NCI-H69 (cell line): ENCODE measurements around the gene MICALL1.
A peak's percentile ranks its signal among the peaks of the same experiment; 100 is the strongest.
"Not testable (repeated sequence)": the region's sequence is repeated elsewhere in the genome, so short reads cannot be mapped to it uniquely, and the experiment has no call there.

Experiments used
- DNase-seq: peaks from one replicate; lab custom pipeline; 2025; lab: John Stamatoyannopoulos, UW

The MICALL1 gene

GRCh38 chr22:37959231-37959825 is 53.2 kb downstream of the MICALL1 start:
- no peak for DNase-seq

- no peak for DNase-seq
These were observed 55.0 kb downstream of the MICALL1 start for GRCh38 chr22:37961062-37961461.

GRCh38 chr22:37965940-37966664 is 60.0 kb downstream of the MICALL1 start:
- DNase-seq = no peak

- DNase-seq = no peak
These were observed 61.0 kb downstream of the MICALL1 start for GRCh38 chr22:37967147-37967546.

- no peak for DNase-seq
These were observed 61.7 kb downstream of the MICALL1 start for GRCh38 chr22:37967637-37968451.

- no peak for DNase-seq
These were observed 62.6 kb downstream of the MICALL1 start for GRCh38 chr22:37968452-37969251.

GRCh38 chr22:37970864-37971263 is 64.8 kb downstream of the MICALL1 start:
- no peak for DNase-seq

GRCh38 chr22:37971475-37972434 is 65.7 kb downstream of the MICALL1 start:
- peak; percentile 98 for DNase-seq

- peak; percentile 97 for DNase-seq
These were observed 66.4 kb downstream of the MICALL1 start for GRCh38 chr22:37972527-37972926.

GRCh38 chr22:37973271-37974170 is 67.4 kb downstream of the MICALL1 start:
- no peak for DNase-seq

GRCh38 chr22:37975153-37975552 is 69.1 kb downstream of the MICALL1 start:
- DNase-seq = no peak

GRCh38 chr22:37976022-37976421 is 69.9 kb downstream of the MICALL1 start:
- DNase-seq = not testable (repeated sequence)

GRCh38 chr22:37976547-37976946 is 70.5 kb downstream of the MICALL1 start:
- DNase-seq = no peak

- DNase-seq = no peak
These were observed 73.7 kb downstream of the MICALL1 start for GRCh38 chr22:37979782-37980181.

GRCh38 chr22:37981282-37982011 is 75.3 kb downstream of the MICALL1 start:
- no peak for DNase-seq

GRCh38 chr22:37982151-37982785 is 76.2 kb downstream of the MICALL1 start:
- no peak for DNase-seq

- DNase-seq = no peak
These were observed 77.1 kb downstream of the MICALL1 start for GRCh38 chr22:37982938-37983859.
